Vagina (tissue), 2 donors: Measurements from ENCODE around the gene CLIP4.

Experiments
- CTCF ChIP-seq, 3 experiments: fragments of 450-650 bp in 2 of 3; fragments of 200-600 bp in 1 of 3; sonication (generic) in 1 of 3; IDR thresholded peaks; one replicate each; pipeline ENCODE4 v1.5.1; 2017 to 2019; ENCODE audit warnings: antibody characterized with exemption in 3 of 3, mild to moderate bottlenecking in 2 of 3, moderate library complexity in 2 of 3
- POLR2A ChIP-seq, 2 donors: fragments of 450-650 bp; IDR thresholded peaks; one replicate each; pipeline ENCODE4 v1.6.1; 2017; ENCODE audit warnings: antibody characterized with exemption in 2 of 2, mild to moderate bottlenecking in 2 of 2, moderate library complexity in 2 of 2
- POLR2AphosphoS5 ChIP-seq, 2 donors: sonication (generic); formaldehyde crosslinking; IDR thresholded peaks; one replicate each; pipeline ENCODE4 v1.9.0; 2017; ENCODE audit warnings: antibody characterized with exemption in 2 of 2, mild to moderate bottlenecking in 2 of 2, low read depth in 1 of 2; ENCODE audit not compliant: insufficient read depth in 1 of 2

- TF ChIP-seq CTCF (IDR thresholded peaks at IDR 0.05), result no peak
- no peak for TF ChIP-seq POLR2AphosphoS5 (IDR thresholded peaks at IDR 0.05; ENCODE audit: insufficient read depth in 1 of 2, low read depth in 1 of 2)
- TF ChIP-seq POLR2A (IDR thresholded peaks at IDR 0.05), result no peak
Observed at GRCh38 chr2:29108225-29108624, 7.0 kb upstream of the CLIP4 start.
